Gastrocnemius medialis (tissue), 4 donors: ENCODE measurements around the gene UGDH.

ENCODE experiments used
- POLR2A ChIP-seq, 2 donors: fragments of 450-650 bp; IDR thresholded peaks; one replicate each; pipeline ENCODE4 v1.6.1; 2017; ENCODE audit warnings: antibody characterized with exemption in 2 of 2, mild to moderate bottlenecking in 2 of 2, moderate library complexity in 2 of 2
- TF ChIP-seq, protein P1 (sequence below), 5 experiments: fragments of 450-650 bp in 3 of 5; fragments of 200-600 bp in 2 of 5; sonication (generic) in 2 of 5; IDR thresholded peaks in 4 of 5; conservative IDR thresholded peaks in 1 of 5; 1 replicate in 4 of 5; 2 replicates in 1 of 5; pipeline ENCODE4 v1.5.1; 2016 to 2019; ENCODE audit warnings: antibody characterized with exemption in 5 of 5, mild to moderate bottlenecking in 3 of 5, moderate library complexity in 3 of 5

DNA sequence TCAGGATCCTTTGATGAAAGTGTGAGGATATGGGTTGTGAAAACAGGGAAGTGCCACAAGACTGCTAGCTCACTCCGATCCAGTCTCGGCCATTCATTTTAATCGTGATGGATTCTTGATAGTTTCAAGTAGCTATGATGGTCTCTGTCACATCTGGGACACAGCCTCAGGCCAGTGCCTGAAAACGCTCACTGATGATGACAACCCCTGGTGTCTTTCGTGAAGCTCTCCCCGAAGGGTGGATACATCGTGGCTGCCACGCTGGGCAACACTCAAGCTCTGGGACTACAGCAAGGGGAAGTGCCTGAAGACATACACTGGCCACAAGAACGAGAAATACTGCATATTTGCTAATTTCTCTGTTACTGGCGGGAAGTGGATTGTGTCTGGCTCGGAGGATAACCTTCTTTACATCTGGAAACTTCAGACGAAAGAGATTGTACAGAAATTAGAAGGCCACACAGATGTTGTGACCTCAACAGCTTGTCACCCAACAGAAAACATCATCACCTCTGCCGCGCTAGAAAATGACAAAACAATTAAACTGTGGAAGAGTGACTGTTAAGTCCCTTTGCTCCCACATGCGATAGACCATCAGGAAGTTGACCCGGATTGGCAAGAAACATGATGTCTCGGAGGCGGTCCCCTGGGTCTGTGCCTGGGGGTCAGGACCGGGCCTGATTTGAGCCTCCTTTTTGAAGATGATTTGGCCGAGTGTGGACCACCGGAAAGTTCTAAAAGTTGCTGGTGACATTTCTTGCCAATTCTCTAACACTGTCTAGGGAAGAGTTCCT, 46.1 kb downstream of the UGDH start:
- TF ChIP-seq, protein P1, sequence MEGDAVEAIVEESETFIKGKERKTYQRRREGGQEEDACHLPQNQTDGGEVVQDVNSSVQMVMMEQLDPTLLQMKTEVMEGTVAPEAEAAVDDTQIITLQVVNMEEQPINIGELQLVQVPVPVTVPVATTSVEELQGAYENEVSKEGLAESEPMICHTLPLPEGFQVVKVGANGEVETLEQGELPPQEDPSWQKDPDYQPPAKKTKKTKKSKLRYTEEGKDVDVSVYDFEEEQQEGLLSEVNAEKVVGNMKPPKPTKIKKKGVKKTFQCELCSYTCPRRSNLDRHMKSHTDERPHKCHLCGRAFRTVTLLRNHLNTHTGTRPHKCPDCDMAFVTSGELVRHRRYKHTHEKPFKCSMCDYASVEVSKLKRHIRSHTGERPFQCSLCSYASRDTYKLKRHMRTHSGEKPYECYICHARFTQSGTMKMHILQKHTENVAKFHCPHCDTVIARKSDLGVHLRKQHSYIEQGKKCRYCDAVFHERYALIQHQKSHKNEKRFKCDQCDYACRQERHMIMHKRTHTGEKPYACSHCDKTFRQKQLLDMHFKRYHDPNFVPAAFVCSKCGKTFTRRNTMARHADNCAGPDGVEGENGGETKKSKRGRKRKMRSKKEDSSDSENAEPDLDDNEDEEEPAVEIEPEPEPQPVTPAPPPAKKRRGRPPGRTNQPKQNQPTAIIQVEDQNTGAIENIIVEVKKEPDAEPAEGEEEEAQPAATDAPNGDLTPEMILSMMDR (IDR thresholded peaks at IDR 0.05 in 4 of 5, conservative IDR thresholded peaks at IDR 0.05 in 1 of 5), result no peak
- no peak for TF ChIP-seq POLR2A (IDR thresholded peaks at IDR 0.05)
